IPS-18c (cell line): ENCODE measurements around the gene ARHGAP45.
"Not testable (repeated sequence)": the region's sequence is repeated elsewhere in the genome, so short reads cannot be mapped to it uniquely, and the experiment has no call there.

ENCODE experiments used
- H3K4me3 ChIP-seq: 2 replicates; pipeline ENCODE4 v1.7.0; 2013; ENCODE audit warnings: low read depth, mild to moderate bottlenecking, low read length, moderate library complexity; ENCODE audit not compliant: insufficient read depth
- H3K9me3 ChIP-seq: one replicate; pipeline ENCODE4 v1.6.1; 2013; ENCODE audit warnings: mild to moderate bottlenecking, low read length, moderate library complexity; ENCODE audit not compliant: control insufficient read depth, insufficient read depth

The ARHGAP45 gene

GRCh38 chr19:1114728-1115127 lies 47.8 kb downstream of the ARHGAP45 start:
- H3K4me3 ChIP-seq, H3K9me3 ChIP-seq: not testable (repeated sequence)

GRCh38 chr19:1115646-1116420 lies 48.9 kb downstream of the ARHGAP45 start:
- no peaks in the 10 kb centered on the region for H3K9me3 ChIP-seq
- no peak overlapping the region for H3K4me3 ChIP-seq

GRCh38 chr19:1116726-1117581 lies 50.0 kb downstream of the ARHGAP45 start:
- Histone ChIP-seq H3K4me3 (no peak overlapping the region), H3K9me3 (no peaks in the 10 kb centered on the region)

- no peaks in the 10 kb centered on the region for H3K9me3 ChIP-seq
Observed at GRCh38 chr19:1117654-1118053, 50.7 kb downstream of the ARHGAP45 start.

GRCh38 chr19:1118999-1119398 lies 52.0 kb downstream of the ARHGAP45 start:
- Histone ChIP-seq H3K9me3 (no peaks in the 10 kb centered on the region), H3K4me3 (no peak overlapping the region)

More at GRCh38 chr19:1117654-1118053, 50.7 kb downstream of the ARHGAP45 start:
- H3K4me3 ChIP-seq, result no peak overlapping the region

- no peak overlapping the region for H3K4me3 ChIP-seq
Observed at GRCh38 chr19:1119475-1120217, 52.7 kb downstream of the ARHGAP45 start.

GRCh38 chr19:1121395-1121794 lies 54.4 kb downstream of the ARHGAP45 start:
- Histone ChIP-seq H3K9me3 (no peaks in the 10 kb centered on the region), H3K4me3 (no peak overlapping the region)

More at GRCh38 chr19:1119475-1120217, 52.7 kb downstream of the ARHGAP45 start:
- H3K9me3 ChIP-seq, result no peaks in the 10 kb centered on the region

- Histone ChIP-seq H3K9me3 (no peaks in the 10 kb centered on the region), H3K4me3 (no peak overlapping the region; the same call in 1 of the 2 replicates)
Observed at GRCh38 chr19:1122021-1122971, 55.3 kb downstream of the ARHGAP45 start.

- Histone ChIP-seq H3K9me3 (no peaks in the 10 kb centered on the region), H3K4me3 (no peak overlapping the region; the same call in 1 of the 2 replicates)
Observed at GRCh38 chr19:1122972-1123363, 56.0 kb downstream of the ARHGAP45 start.

- H3K4me3 ChIP-seq, result no peak overlapping the region
- no peaks in the 10 kb centered on the region for H3K9me3 ChIP-seq
Observed at GRCh38 chr19:1123381-1123780, 56.4 kb downstream of the ARHGAP45 start.

GRCh38 chr19:1123885-1124677 lies 57.1 kb downstream of the ARHGAP45 start:
- Histone ChIP-seq H3K4me3 (no peak overlapping the region), H3K9me3 (no peaks in the 10 kb centered on the region)

GRCh38 chr19:1125601-1126467 lies 58.9 kb downstream of the ARHGAP45 start:
- no peak overlapping the region for H3K4me3 ChIP-seq

GRCh38 chr19:1126984-1127760 lies 60.2 kb downstream of the ARHGAP45 start:
- H3K9me3 ChIP-seq, result no peaks in the 10 kb centered on the region

More at GRCh38 chr19:1125601-1126467, 58.9 kb downstream of the ARHGAP45 start:
- no peaks in the 10 kb centered on the region for H3K9me3 ChIP-seq

GRCh38 chr19:1128106-1128505 lies 61.1 kb downstream of the ARHGAP45 start:
- H3K9me3 ChIP-seq, result no peaks in the 10 kb centered on the region
- H3K4me3 ChIP-seq, result no peak overlapping the region

More at GRCh38 chr19:1126984-1127760, 60.2 kb downstream of the ARHGAP45 start:
- no peak overlapping the region for H3K4me3 ChIP-seq
